CD14-positive monocyte (primary cell): Measurements from ENCODE around the gene C1orf56. TPM values are rescaled to one million over a fixed set of nuclear protein-coding genes. Genes with fewer than 3 reads are reported as not detected.
A peak's percentile ranks its signal among the peaks of the same experiment; 100 is the strongest.
"Not testable (repeated sequence)": the region's sequence is repeated elsewhere in the genome, so short reads cannot be mapped to it uniquely, and the experiment has no call there.

ENCODE experiments used
- DNase-seq, 3 donors: peaks; one replicate each; pipeline ENCODE4 v3.0.0-alpha.2; 2011 to 2022
- H2AFZ ChIP-seq: 2 replicates; pipeline ENCODE4 v1.6.0; 2012; ENCODE audit warnings: mild to moderate bottlenecking, low read depth, low read length, inconsistent platforms; ENCODE audit not compliant: insufficient read depth, poor library complexity, severe bottlenecking
- H3K27ac ChIP-seq, 2 donors: 1 replicate in 1 of 2; 2 replicates in 1 of 2; pipeline ENCODE4 v1.5.1; 2012 to 2013; ENCODE audit warnings: low read length in 2 of 2, control low read depth in 1 of 2, inconsistent platforms in 1 of 2, low read depth in 1 of 2, mild to moderate bottlenecking in 1 of 2
- H3K27me3 ChIP-seq, 2 donors: one replicate each; pipeline versions ENCODE4 v1.6.0 to v1.6.1; 2011 to 2013; ENCODE audit warnings: low read length in 2 of 2; ENCODE audit not compliant: control insufficient read depth in 2 of 2, insufficient read depth in 2 of 2
- H3K36me3 ChIP-seq, 2 donors: replicated peaks in 1 of 2; 1 replicate in 1 of 2; 2 replicates in 1 of 2; pipeline versions ENCODE4 v1.5.1 to v1.6.1; 2012 to 2013; ENCODE audit warnings: low read length in 2 of 2, control low read depth in 1 of 2, inconsistent platforms in 1 of 2, mild to moderate bottlenecking in 1 of 2; ENCODE audit not compliant: insufficient read depth in 2 of 2, control insufficient read depth in 1 of 2
- H3K4me1 ChIP-seq, 2 donors: 1 replicate in 1 of 2; 2 replicates in 1 of 2; pipeline versions ENCODE4 v1.5.1 to v1.6.1; 2012 to 2013; ENCODE audit warnings: low read length in 2 of 2, control low read depth in 1 of 2, inconsistent platforms in 1 of 2, mild to moderate bottlenecking in 1 of 2, moderate library complexity in 1 of 2; ENCODE audit not compliant: insufficient read depth in 2 of 2, control insufficient read depth in 1 of 2
- H3K4me2 ChIP-seq: replicated peaks from 2 replicates; pipeline ENCODE3; 2012; ENCODE audit warnings: low read length, moderate library complexity, mild to moderate bottlenecking; ENCODE audit not compliant: poor library complexity, severe bottlenecking; ENCODE audit errors: extremely low read depth
- H3K4me3 ChIP-seq, 3 experiments: fragments of 200-600 bp in 1 of 3; sonication (generic) in 1 of 3; replicated peaks in 1 of 3; 1 replicate in 2 of 3; 2 replicates in 1 of 3; pipeline ENCODE4 v1.5.1; 2011 to 2013; ENCODE audit warnings: low read length in 3 of 3, mild to moderate bottlenecking in 3 of 3, control low read depth in 2 of 3, low read depth in 2 of 3, inconsistent platforms in 1 of 3, moderate library complexity in 1 of 3
- H3K79me2 ChIP-seq: 2 replicates; pipeline ENCODE4 v1.6.0; 2012; ENCODE audit warnings: mild to moderate bottlenecking, control low read depth, inconsistent platforms, low read length, moderate library complexity; ENCODE audit not compliant: insufficient read depth
- H3K9ac ChIP-seq: 2 replicates; pipeline ENCODE4 v1.6.0; 2017; ENCODE audit warnings: low read length, mild to moderate bottlenecking; ENCODE audit not compliant: insufficient read depth, poor library complexity, severe bottlenecking
- H3K9me3 ChIP-seq, 2 donors: replicated peaks in 1 of 2; 1 replicate in 1 of 2; 2 replicates in 1 of 2; pipeline versions ENCODE4 v1.5.1 to v1.6.1; 2012 to 2013; ENCODE audit warnings: low read length in 2 of 2, control low read depth in 1 of 2; ENCODE audit not compliant: control insufficient read depth in 1 of 2, insufficient read depth in 1 of 2
- H4K20me1 ChIP-seq: 2 replicates; pipeline ENCODE4 v1.6.0; 2012; ENCODE audit warnings: mild to moderate bottlenecking, low read length, control low read depth, moderate library complexity; ENCODE audit not compliant: insufficient read depth
- H3K27ac Mint-ChIP-seq, 7 donors: one replicate each; pipeline ENCODE4 v1.8.0; 2020; ENCODE audit warnings: mild to moderate bottlenecking in 7 of 7, mixed read lengths in 7 of 7, moderate library complexity in 6 of 7, inconsistent platforms in 2 of 7
- H3K27me3 Mint-ChIP-seq, 3 donors: one replicate each; pipeline ENCODE4 v1.8.0; 2021 to 2022; ENCODE audit warnings: low read depth in 3 of 3, mild to moderate bottlenecking in 3 of 3, mixed read lengths in 3 of 3, moderate library complexity in 3 of 3, inconsistent platforms in 1 of 3
- H3K36me3 Mint-ChIP-seq, 2 donors: one replicate each; pipeline ENCODE4 v1.8.0; 2020; ENCODE audit warnings: mixed read lengths in 2 of 2, inconsistent platforms in 1 of 2, mild to moderate bottlenecking in 1 of 2
- H3K4me1 Mint-ChIP-seq: one replicate; pipeline ENCODE4 v1.8.0; 2020; ENCODE audit warnings: mild to moderate bottlenecking, mixed read lengths
- H3K4me3 Mint-ChIP-seq, 2 donors: one replicate each; pipeline ENCODE4 v1.8.0; 2020; ENCODE audit warnings: mild to moderate bottlenecking in 2 of 2, mixed read lengths in 2 of 2, moderate library complexity in 1 of 2
- H3K9me3 Mint-ChIP-seq, 7 donors: one replicate each; pipeline ENCODE4 v1.8.0; 2020 to 2022; ENCODE audit warnings: mixed read lengths in 7 of 7, mild to moderate bottlenecking in 6 of 7, moderate library complexity in 6 of 7, inconsistent platforms in 2 of 7
- CTCF ChIP-seq: fragments of 200-600 bp; IDR thresholded peaks from one replicate; pipeline ENCODE4 v1.8.0; 2022; ENCODE audit warnings: antibody characterized with exemption, mild to moderate bottlenecking
- WGBS: methylation state at CpG from one replicate; pipeline ENCODE4 v1.1.5; 2013; ENCODE audit warnings: missing lambda C conversion rate; ENCODE audit not compliant: insufficient coverage; 5-methylcytosine and 5-hydroxymethylcytosine counted together
- intact Hi-C, 2 donors: fragments of 100-400 bp; cut with micrococcal nuclease; formaldehyde crosslinking; loops; one replicate each; pipeline versions ENCODE4 v1.15.0 to v1.15.1; 2023
- polyA plus RNA-seq, 3 donors: library from polyadenylated mRNA; depleted of rRNA in 1 of 3; unstranded in 2 of 3; stranded (reverse) in 1 of 3; fragments of 300-500 nt in 2 of 3; fragments of >200 nt in 1 of 3; fragmentation: Illumina TruSeq in 2 of 3; gene quantifications; 1 replicate in 2 of 3; 2 replicates in 1 of 3; pipeline ENCODE4 v1.2.3, GENCODE V29; 2012 to 2021

C1orf56 gene
- polyA plus RNA-seq, 3 donors = 0.60 to 1.5 (median 0.62) TPM

- no peak for TF ChIP-seq CTCF
- Mint-ChIP-seq H3K27me3 (no peaks in the 10 kb centered on the region), H3K4me3 (no peak overlapping the region), H3K9me3 (no peaks in the 10 kb centered on the region), H3K4me1 (peaks cover 8% of the 10 kb centered on the region), H3K36me3 (peaks cover 10 to 32% of the 10 kb centered on the region in 2 donors), H3K27ac (peak overlapping the region in 1 of 7 donors; percentile 99)
- H3K79me2 ChIP-seq = peaks cover 19% of the 10 kb centered on the region
- no peaks in the 10 kb centered on the region for H4K20me1 ChIP-seq
- intact Hi-C loops = no loop called here
- H3K27ac ChIP-seq = no peak overlapping the region
- whole genome bisulfite sequencing = 87% methylated on average over 12 of the region's 13 CpGs
- peak overlapping the region; percentile 99 for H2AFZ ChIP-seq
- no peaks in the 10 kb centered on the region for H3K9me3 ChIP-seq
- peaks cover 15 to 23% of the 10 kb centered on the region in 2 donors for H3K4me1 ChIP-seq
- no peak overlapping the region for H3K4me3 ChIP-seq
- no peaks in the 10 kb centered on the region for H3K36me3 ChIP-seq
- H3K9ac ChIP-seq = no peak overlapping the region
- H3K27me3 ChIP-seq = no peaks in the 10 kb centered on the region
- no peak overlapping the region for H3K4me2 ChIP-seq
- no peak for DNase-seq
These were observed 24.7 kb downstream of the C1orf56 start for GRCh38 chr1:151072224-151072623.

GRCh38 chr1:151085953-151086559 lies 38.5 kb downstream of the C1orf56 start:
- H3K27ac Mint-ChIP-seq = no peak overlapping the region
- Histone ChIP-seq H3K36me3 (no peaks in the 10 kb centered on the region), H2AFZ (no peak overlapping the region), H3K9me3 (no peaks in the 10 kb centered on the region), H3K9ac (no peak overlapping the region), H3K4me1 (peaks cover 9 to 11% of the 10 kb centered on the region in 2 donors), H3K4me3 (no peak overlapping the region), H3K79me2 (no peaks in the 10 kb centered on the region), H3K27ac (no peak overlapping the region), H3K27me3 (no peaks in the 10 kb centered on the region), H3K4me2 (no peak overlapping the region), H4K20me1 (no peaks in the 10 kb centered on the region)
- H3K36me3 Mint-ChIP-seq = peaks cover 9 to 18% of the 10 kb centered on the region in 2 donors
- no peak overlapping the region for H3K4me3 Mint-ChIP-seq
- no peak for DNase-seq
- intact Hi-C loops = no loop called here
- H3K27me3 Mint-ChIP-seq = no peaks in the 10 kb centered on the region
- no CpG with 5 or more reads among the region's 4 CpGs for WGBS
- TF ChIP-seq CTCF = no peak
- peaks cover 0 to 6% (median 0%) of the 10 kb centered on the region in 7 donors for H3K9me3 Mint-ChIP-seq
- H3K4me1 Mint-ChIP-seq = peaks cover 9% of the 10 kb centered on the region

- H3K9ac ChIP-seq, H3K27ac Mint-ChIP-seq, H3K27me3 ChIP-seq, H3K27ac ChIP-seq, H3K9me3 Mint-ChIP-seq, H3K27me3 Mint-ChIP-seq, H4K20me1 ChIP-seq, H3K4me3 Mint-ChIP-seq, H3K9me3 ChIP-seq, H3K4me1 Mint-ChIP-seq, intact Hi-C loops, H3K4me2 ChIP-seq, H3K4me1 ChIP-seq, H3K79me2 ChIP-seq, H2AFZ ChIP-seq, DNase-seq, H3K4me3 ChIP-seq: not testable (repeated sequence)
- peaks cover 21 to 39% of the 10 kb centered on the region in 2 donors for H3K36me3 Mint-ChIP-seq
- WGBS = 82% methylated on average over 5 of the region's 6 CpGs
- H3K36me3 ChIP-seq = peaks cover 0 to 24% of the 10 kb centered on the region in 2 donors
These were observed 49.9 kb downstream of the C1orf56 start for GRCh38 chr1:151097426-151097825.
